Endothelial cell of umbilical vein (primary cell): ENCODE data around the gene SMOC2. TPM values are rescaled to one million over a fixed set of nuclear protein-coding genes. Genes with fewer than 3 reads are reported as not detected.

ENCODE experiments used
- BruUV-seq: library from RNA; stranded (reverse); fragments of 400-500 nt; replicated peaks from 2 replicates; lab custom pipeline; 2021; lab: Mats Ljungman, UMichigan
- CTCF ChIA-PET: fragments of 300-600, 350-600 bp; sonication (Branson Sonifier 250); formaldehyde crosslinking; loops from one replicate; lab custom pipeline; 2021; ENCODE audit warnings: antibody characterized with exemption, inconsistent platforms; lab: Charles Lee
- POLR2A ChIA-PET: fragments of 300-600, 350-600 bp; sonication (Branson Sonifier 250); formaldehyde crosslinking; loops from one replicate; lab custom pipeline; 2021; ENCODE audit warnings: antibody characterized with exemption, inconsistent platforms; lab: Charles Lee
- DNase-seq: peaks from one replicate; pipeline ENCODE4 v3.0.0-alpha.2; 2011; ENCODE audit warnings: low read depth, low spot score
- FAIRE-seq: peaks from 2 replicates; lab custom pipeline; 2011; peaks lifted over from hg19 to GRCh38; lab: Jason Lieb, UNC
- H2AFZ ChIP-seq: 2 replicates; pipeline ENCODE4 v1.6.0; 2012; ENCODE audit warnings: low read depth, low read length, control low read depth, inconsistent platforms
- H3K27ac ChIP-seq: 2 replicates; pipeline ENCODE4 v1.5.1; 2011; ENCODE audit warnings: low read depth, mild to moderate bottlenecking, control low read depth, low read length, moderate library complexity; ENCODE audit not compliant: insufficient read depth
- H3K27me3 ChIP-seq, 2 experiments: 2 replicates each; pipeline versions ENCODE4 v1.6.0 to v1.6.1; 2011; ENCODE audit warnings: low read length in 2 of 2, mixed read lengths in 1 of 2; ENCODE audit not compliant: control insufficient read depth in 2 of 2, insufficient read depth in 2 of 2
- H3K36me3 ChIP-seq, 2 experiments: 2 replicates in 1 of 2; 3 replicates in 1 of 2; pipeline ENCODE4 v1.5.1; 2011; ENCODE audit warnings: low read length in 2 of 2, mild to moderate bottlenecking in 1 of 2, moderate library complexity in 1 of 2; ENCODE audit not compliant: control insufficient read depth in 2 of 2, insufficient read depth in 2 of 2; ENCODE audit errors: extremely low read depth in 1 of 2
- H3K4me1 ChIP-seq: 3 replicates; pipeline ENCODE4 v1.5.1; 2011; ENCODE audit warnings: mild to moderate bottlenecking, low read length; ENCODE audit not compliant: control insufficient read depth, insufficient read depth; ENCODE audit errors: extremely low read depth
- H3K4me2 ChIP-seq: 2 replicates; pipeline ENCODE4 v1.6.1; 2011; ENCODE audit warnings: low read length, control low read depth, mixed read lengths; ENCODE audit not compliant: insufficient read depth
- H3K4me3 ChIP-seq, 3 experiments: fragments of 200-600 bp in 1 of 3; sonication (generic), shearing (Covaris generic) in 1 of 3; replicated peaks in 1 of 3; 2 replicates each; pipeline ENCODE4 v1.5.1; 2011 to 2016; ENCODE audit warnings: control low read depth in 3 of 3, low read length in 3 of 3, mild to moderate bottlenecking in 2 of 3, inconsistent platforms in 1 of 3, low read depth in 1 of 3, moderate library complexity in 1 of 3; ENCODE audit not compliant: insufficient read depth in 1 of 3
- H3K79me2 ChIP-seq: 2 replicates; pipeline ENCODE4 v1.6.0; 2012; ENCODE audit warnings: low read length, inconsistent platforms; ENCODE audit not compliant: control insufficient read depth, insufficient read depth
- H3K9ac ChIP-seq: replicated peaks from 2 replicates; pipeline ENCODE3; 2011; ENCODE audit warnings: low read length, control low read depth; ENCODE audit not compliant: insufficient read depth; ENCODE audit errors: extremely low read depth
- H3K9me1 ChIP-seq: replicated peaks from 3 replicates; pipeline ENCODE4 v1.6.0; 2011; ENCODE audit warnings: mild to moderate bottlenecking, low read length; ENCODE audit not compliant: control insufficient read depth, insufficient read depth; ENCODE audit errors: extremely low read depth
- H3K9me3 ChIP-seq: replicated peaks from 2 replicates; pipeline ENCODE4 v1.5.1; 2012; ENCODE audit warnings: low read length, inconsistent platforms; ENCODE audit not compliant: control insufficient read depth, insufficient read depth
- H4K20me1 ChIP-seq: replicated peaks from 2 replicates; pipeline ENCODE3; 2011; ENCODE audit warnings: mild to moderate bottlenecking, low read length; ENCODE audit not compliant: control insufficient read depth, insufficient read depth; ENCODE audit errors: extremely low read depth
- CTCF ChIP-seq, 2 donors: IDR thresholded peaks; 1 replicate in 1 of 2; 2 replicates in 1 of 2; pipeline ENCODE4 v1.5.1; 2011; ENCODE audit warnings: low read length in 2 of 2, mild to moderate bottlenecking in 2 of 2, moderate library complexity in 2 of 2, control low read depth in 1 of 2, inconsistent platforms in 1 of 2, low read depth in 1 of 2; ENCODE audit not compliant: insufficient read depth in 1 of 2; ENCODE audit errors: extremely low read depth in 1 of 2
- EZH2 ChIP-seq: IDR thresholded peaks from 2 replicates; pipeline ENCODE4 v1.6.1; 2012; ENCODE audit warnings: borderline replicate concordance, low read depth, mild to moderate bottlenecking, moderate library complexity, low read length, inconsistent platforms; ENCODE audit not compliant: severe bottlenecking
- FOS ChIP-seq: IDR thresholded peaks from 2 replicates; pipeline ENCODE4 v1.6.1; 2011; ENCODE audit warnings: mild to moderate bottlenecking, low read length, moderate library complexity, borderline replicate concordance; ENCODE audit not compliant: insufficient read depth
- GATA2 ChIP-seq: IDR thresholded peaks from 2 replicates; pipeline ENCODE4 v1.7.0; 2011; ENCODE audit warnings: low read depth, mild to moderate bottlenecking, moderate library complexity, mixed read lengths, low read length; ENCODE audit not compliant: insufficient read length, insufficient read depth
- JUN ChIP-seq: IDR thresholded peaks from 2 replicates; pipeline ENCODE4 v1.6.1; 2011; ENCODE audit warnings: borderline replicate concordance, low read depth; ENCODE audit not compliant: insufficient read length, insufficient read depth
- MYC ChIP-seq: IDR thresholded peaks from one replicate; pipeline ENCODE4 v1.6.1; 2011; ENCODE audit warnings: mild to moderate bottlenecking, low read depth, low read length
- POLR2A ChIP-seq: IDR thresholded peaks from 2 replicates; pipeline ENCODE4 v1.6.1; 2012; ENCODE audit warnings: low read depth, mild to moderate bottlenecking, control low read depth, low read length
- POLR2AphosphoS5 ChIP-seq: IDR thresholded peaks from 2 replicates; pipeline ENCODE4 v1.6.1; 2012; ENCODE audit warnings: low read depth, mild to moderate bottlenecking, control low read depth, low read length, moderate library complexity; ENCODE audit not compliant: insufficient read depth
- dilution Hi-C: fragments of 300-500 bp; cut with MboI; formaldehyde crosslinking; loops from one replicate; pipeline ENCODE4 v1.15.0; 2019; ENCODE audit warnings: low sequenced_read_pairs; ENCODE audit not compliant: extremely low pct_ligation_motif_present
- intact Hi-C: fragments of 100-400 bp; cut with micrococcal nuclease; formaldehyde crosslinking; loops from one replicate; pipeline ENCODE4 v1.10.0; 2022
- polyA plus RNA-seq, 4 experiments: library from polyadenylated mRNA; depleted of rRNA in 3 of 4; stranded (reverse) in 3 of 4; unstranded in 1 of 4; fragments of >200 nt; gene quantifications; 2 replicates each; pipeline versions ENCODE4 v1.2.1 to v1.2.3, GENCODE V29; 2011 to 2012; ENCODE audit warnings: missing spikeins in 1 of 4
- total RNA-seq: library from RNA; stranded (reverse); gene quantifications from 2 replicates; pipeline ENCODE4 v1.2.3, GENCODE V29; 2021
- TF ChIP-seq, protein P1 (sequence below): IDR thresholded peaks from 2 replicates; pipeline ENCODE4 v1.6.1; 2011; ENCODE audit not compliant: insufficient read depth, insufficient read length

Gene SMOC2
- total and polyA plus RNA-seq, 2 donors (not counting 3 experiments of a cell fraction or from before 2014, with no cell fraction given): not detected

GRCh38 chr6:168495133-168495532, 54.1 kb downstream of the SMOC2 start:
- intact Hi-C loops (no loop called here), dilution Hi-C loops (no loop called here)

More at GRCh38 chr6:168495133-168495532, 54.1 kb downstream of the SMOC2 start:
- no peaks in the 10 kb centered on the region for H3K9me1 ChIP-seq
- FAIRE-seq (no peak), DNase-seq (no peak)
- no peaks in the 10 kb centered on the region for H3K4me1 ChIP-seq
- no peaks in the 10 kb centered on the region for H3K79me2 ChIP-seq
- H3K9me3 ChIP-seq: no peaks in the 10 kb centered on the region
- no TSS peak for BruUV-seq
- POLR2A ChIA-PET: no interaction called here
- no peaks in the 10 kb centered on the region for H4K20me1 ChIP-seq
- H3K27ac ChIP-seq: no peak overlapping the region
- H3K36me3 ChIP-seq: no peaks in the 10 kb centered on the region
- TF ChIP-seq FOS (no peak), EZH2 (no peak), POLR2A (no peak), POLR2AphosphoS5 (no peak), GATA2 (no peak), JUN (no peak), CTCF (IDR thresholded peaks at IDR 0.05; ENCODE audit: extremely low read depth in 1 of 2, insufficient read depth in 1 of 2, low read depth in 1 of 2, low read length in 2 of 2) (no peak), MYC (no peak)
- TF ChIP-seq, protein P1, sequence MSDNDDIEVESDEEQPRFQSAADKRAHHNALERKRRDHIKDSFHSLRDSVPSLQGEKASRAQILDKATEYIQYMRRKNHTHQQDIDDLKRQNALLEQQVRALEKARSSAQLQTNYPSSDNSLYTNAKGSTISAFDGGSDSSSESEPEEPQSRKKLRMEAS: no peak
- no peaks in the 10 kb centered on the region for H3K27me3 ChIP-seq
- CTCF ChIA-PET: no interaction called here
- no peak overlapping the region for H3K4me3 ChIP-seq
- H3K9ac ChIP-seq: no peak overlapping the region
- no peak overlapping the region for H3K4me2 ChIP-seq
- no peak overlapping the region for H2AFZ ChIP-seq
